Liver (tissue), 2 donors: ENCODE results near the gene PLVAP.

ENCODE experiments used
- SP1 ChIP-seq: IDR thresholded peaks from 2 replicates; pipeline ENCODE4 v1.6.1; 2018; ENCODE audit warnings: antibody characterized with exemption, mild to moderate bottlenecking
- TF ChIP-seq, protein P1 (sequence below): IDR thresholded peaks from 2 replicates; pipeline ENCODE4 v1.6.1; 2016; ENCODE audit warnings: antibody characterized with exemption
- donor health status: healthy.

DNA sequence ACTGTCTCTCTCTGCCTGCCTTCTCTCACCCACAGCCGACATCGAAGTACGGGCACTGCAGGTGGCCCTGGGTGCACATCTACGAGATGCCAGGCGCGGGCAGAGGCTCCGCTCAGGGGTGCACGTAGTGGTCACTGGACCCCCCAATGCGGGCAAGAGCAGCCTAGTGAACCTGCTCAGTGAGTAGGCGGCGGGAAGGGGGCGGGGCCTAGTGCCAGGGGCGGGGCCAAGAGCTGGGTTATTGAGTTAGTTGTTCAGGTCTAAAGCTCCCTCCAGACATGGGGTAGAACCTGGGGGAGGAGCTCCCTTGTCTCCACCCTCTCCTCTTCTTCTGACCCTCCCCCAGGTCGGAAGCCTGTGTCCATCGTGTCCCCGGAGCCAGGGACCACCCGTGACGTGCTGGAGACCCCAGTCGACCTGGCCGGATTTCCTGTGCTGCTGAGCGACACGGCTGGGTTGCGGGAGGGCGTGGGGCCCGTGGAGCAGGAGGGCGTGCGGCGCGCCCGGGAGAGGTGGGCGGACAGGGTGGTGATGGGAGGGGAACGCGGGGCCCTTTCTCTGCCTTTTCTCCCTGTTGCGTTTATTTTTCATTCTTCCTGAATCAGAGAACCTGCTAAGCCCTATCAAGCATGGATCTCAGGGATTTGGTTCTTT is 37.9 kb downstream of the PLVAP start:
- TF ChIP-seq, protein P1, sequence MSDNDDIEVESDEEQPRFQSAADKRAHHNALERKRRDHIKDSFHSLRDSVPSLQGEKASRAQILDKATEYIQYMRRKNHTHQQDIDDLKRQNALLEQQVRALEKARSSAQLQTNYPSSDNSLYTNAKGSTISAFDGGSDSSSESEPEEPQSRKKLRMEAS: no peak
- TF ChIP-seq SP1: no peak
